Trophoblast cell (in vitro differentiated cells and primary cell): ENCODE results near the gene REC8.

Source experiments
- DNase-seq, 2 donors: peaks; one replicate each; pipeline ENCODE4 v3.0.0-alpha.2; 2016
- H2AFZ ChIP-seq: 2 replicates; pipeline ENCODE4 v1.6.1; 2013; ENCODE audit warnings: low read length, moderate library complexity, mild to moderate bottlenecking; ENCODE audit not compliant: insufficient read depth, poor library complexity
- H2AK5ac ChIP-seq: 2 replicates; pipeline ENCODE4 v1.6.1; 2013; ENCODE audit warnings: mild to moderate bottlenecking, low read length
- H2BK120ac ChIP-seq: 2 replicates; pipeline ENCODE4 v1.6.1; 2013; ENCODE audit warnings: low read length, mild to moderate bottlenecking, moderate library complexity; ENCODE audit not compliant: insufficient read depth, poor library complexity
- H2BK12ac ChIP-seq: 2 replicates; pipeline ENCODE4 v1.6.1; 2013; ENCODE audit warnings: mild to moderate bottlenecking, low read length, moderate library complexity
- H2BK5ac ChIP-seq: 2 replicates; pipeline ENCODE4 v1.6.1; 2013; ENCODE audit warnings: low read length, low read depth, moderate library complexity, mild to moderate bottlenecking; ENCODE audit not compliant: poor library complexity
- H3K14ac ChIP-seq: 2 replicates; pipeline ENCODE4 v1.6.1; 2013; ENCODE audit warnings: mild to moderate bottlenecking, low read length
- H3K18ac ChIP-seq: 2 replicates; pipeline ENCODE4 v1.6.1; 2013; ENCODE audit warnings: mild to moderate bottlenecking, low read length
- H3K23ac ChIP-seq: 2 replicates; pipeline ENCODE4 v1.6.1; 2013; ENCODE audit warnings: low read length
- H3K27ac ChIP-seq: 2 replicates; pipeline ENCODE4 v1.5.1; 2013; ENCODE audit warnings: low read depth, mild to moderate bottlenecking, inconsistent platforms, low read length, moderate library complexity
- H3K27me3 ChIP-seq: 2 replicates; pipeline ENCODE4 v1.6.1; 2013; ENCODE audit warnings: inconsistent platforms, mild to moderate bottlenecking, low read length, moderate library complexity; ENCODE audit not compliant: insufficient read depth
- H3K36me3 ChIP-seq, 2 experiments: 1 replicate in 1 of 2; 2 replicates in 1 of 2; pipeline ENCODE4 v1.6.1; 2013; ENCODE audit warnings: low read length in 2 of 2, mild to moderate bottlenecking in 2 of 2, moderate library complexity in 1 of 2; ENCODE audit not compliant: insufficient read depth in 2 of 2, control insufficient read depth in 1 of 2
- H3K4ac ChIP-seq: 2 replicates; pipeline ENCODE4 v1.6.1; 2013; ENCODE audit warnings: low read depth, mild to moderate bottlenecking, low read length, moderate library complexity
- H3K4me1 ChIP-seq, 2 experiments: 1 replicate in 1 of 2; 2 replicates in 1 of 2; pipeline ENCODE4 v1.6.1; 2013; ENCODE audit warnings: low read length in 2 of 2, mild to moderate bottlenecking in 2 of 2, moderate library complexity in 1 of 2; ENCODE audit not compliant: insufficient read depth in 2 of 2, control insufficient read depth in 1 of 2
- H3K4me2 ChIP-seq: 2 replicates; pipeline ENCODE4 v1.6.1; 2013; ENCODE audit warnings: inconsistent platforms, mild to moderate bottlenecking, low read length, moderate library complexity
- H3K4me3 ChIP-seq: 2 replicates; pipeline ENCODE4 v1.5.1; 2013; ENCODE audit warnings: mild to moderate bottlenecking, low read depth, low read length, inconsistent platforms
- H3K79me1 ChIP-seq: one replicate; pipeline ENCODE4 v1.6.1; 2013; ENCODE audit warnings: low read length
- H3K79me2 ChIP-seq: 2 replicates; pipeline ENCODE4 v1.6.1; 2013; ENCODE audit warnings: low read length, mild to moderate bottlenecking; ENCODE audit not compliant: control insufficient read depth, insufficient read depth, poor library complexity
- H3K9ac ChIP-seq: 2 replicates; pipeline ENCODE4 v1.6.1; 2013; ENCODE audit warnings: mild to moderate bottlenecking, low read length
- H3K9me3 ChIP-seq: 2 replicates; pipeline ENCODE4 v1.6.1; 2013; ENCODE audit warnings: low read depth, mild to moderate bottlenecking, control low read depth, inconsistent platforms, low read length; ENCODE audit not compliant: insufficient read depth
- H4K12ac ChIP-seq: 2 replicates; pipeline ENCODE4 v1.6.1; 2013; ENCODE audit warnings: low read depth, mild to moderate bottlenecking, low read length, moderate library complexity
- H4K8ac ChIP-seq: 2 replicates; pipeline ENCODE4 v1.6.1; 2013; ENCODE audit warnings: low read depth, mild to moderate bottlenecking, low read length, moderate library complexity
- H4K91ac ChIP-seq: one replicate; pipeline ENCODE4 v1.6.1; 2013; ENCODE audit warnings: low read depth, mild to moderate bottlenecking, low read length, moderate library complexity
- WGBS: extraction: QIAGEN DNeasy Blood & Tissue Kit; methylation state at CpG from one replicate; pipeline ENCODE4 v1.1.7; 2013; ENCODE audit warnings: missing lambda C conversion rate; ENCODE audit not compliant: insufficient read length, insufficient coverage; ENCODE audit errors: extremely low coverage; 5-methylcytosine and 5-hydroxymethylcytosine counted together

Gene REC8

DNA sequence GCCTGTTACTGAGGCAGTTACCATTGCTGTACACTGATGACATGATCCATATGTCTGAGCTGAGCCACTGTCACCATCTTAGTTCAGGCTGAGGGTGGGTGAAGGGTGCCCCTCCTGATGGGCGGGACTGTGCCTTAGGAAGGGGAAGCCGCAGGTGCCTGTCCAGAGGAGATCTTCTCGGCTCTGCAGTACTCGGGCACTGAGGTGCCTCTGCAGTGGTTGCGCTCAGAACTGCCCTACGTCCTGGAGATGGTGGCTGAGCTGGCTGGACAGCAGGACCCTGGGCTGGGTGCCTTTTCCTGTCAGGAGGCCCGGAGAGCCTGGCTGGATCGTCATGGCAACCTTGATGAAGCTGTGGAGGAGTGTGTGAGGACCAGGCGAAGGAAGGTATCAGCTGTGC lies 20.9 kb upstream of the REC8 start:
- no peaks in the 10 kb centered on the region for H3K27me3 ChIP-seq
- H4K12ac ChIP-seq: no peak overlapping the region
- no peak overlapping the region for H3K9ac ChIP-seq
- H3K9me3 ChIP-seq: peaks cover 3% of the 10 kb centered on the region
- H3K79me1 ChIP-seq: peaks cover 13% of the 10 kb centered on the region
- no peak overlapping the region for H4K8ac ChIP-seq
- DNase-seq: no peak
- H4K91ac ChIP-seq: no peak overlapping the region
- WGBS: no CpG with 5 or more reads among the region's 9 CpGs
- peaks cover 38 to 49% of the 10 kb centered on the region in 2 experiments for H3K36me3 ChIP-seq
- H2BK12ac ChIP-seq: no peak overlapping the region
- H3K18ac ChIP-seq: no peak overlapping the region
- no peak overlapping the region for H3K27ac ChIP-seq
- no peak overlapping the region for H2BK5ac ChIP-seq
- H3K4me1 ChIP-seq: peaks cover 8 to 9% of the 10 kb centered on the region in 2 experiments
- peaks cover 14% of the 10 kb centered on the region for H3K79me2 ChIP-seq
- no peak overlapping the region for H3K14ac ChIP-seq
- no peak overlapping the region for H2AFZ ChIP-seq
- no peak overlapping the region for H2BK120ac ChIP-seq
- H3K23ac ChIP-seq: no peak overlapping the region
- H3K4ac ChIP-seq: no peak overlapping the region
- no peak overlapping the region for H3K4me2 ChIP-seq
- H3K4me3 ChIP-seq: no peak overlapping the region
- no peak overlapping the region for H2AK5ac ChIP-seq

DNA sequence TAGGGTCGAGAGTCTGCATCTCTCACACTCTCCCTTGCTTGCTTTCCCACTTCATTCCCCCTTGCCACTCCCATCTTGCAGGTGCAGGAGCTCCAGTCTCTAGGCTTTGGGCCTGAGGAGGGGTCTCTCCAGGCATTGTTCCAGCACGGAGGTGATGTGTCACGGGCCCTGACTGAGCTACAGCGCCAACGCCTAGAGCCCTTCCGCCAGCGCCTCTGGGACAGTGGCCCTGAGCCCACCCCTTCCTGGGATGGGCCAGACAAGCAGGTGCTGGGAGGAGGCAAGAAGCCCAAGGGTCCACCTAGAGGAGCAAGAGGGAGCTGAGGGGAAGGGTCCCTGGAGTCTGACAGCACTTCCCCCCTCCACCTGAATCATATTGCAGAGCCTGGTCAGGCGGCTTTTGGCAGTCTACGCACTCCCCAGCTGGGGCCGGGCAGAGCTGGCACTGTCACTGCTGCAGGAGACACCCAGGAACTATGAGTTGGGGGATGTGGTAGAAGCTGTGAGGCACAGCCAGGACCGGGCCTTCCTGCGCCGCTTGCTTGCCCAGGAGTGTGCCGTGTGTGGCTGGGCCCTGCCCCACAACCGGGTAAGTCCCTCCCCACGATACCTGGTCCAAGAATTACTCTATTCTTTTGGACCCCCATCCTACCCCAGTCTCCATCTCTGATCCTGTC lies 20.3 kb upstream of the REC8 start:
- Histone ChIP-seq H2BK12ac (no peak overlapping the region), H2AK5ac (no peak overlapping the region), H3K27me3 (no peaks in the 10 kb centered on the region), H3K4me1 (peaks cover 8% of the 10 kb centered on the region in 2 experiments), H3K9me3 (peaks cover 3% of the 10 kb centered on the region), H3K9ac (no peak overlapping the region), H3K27ac (no peak overlapping the region), H3K4me2 (no peak overlapping the region), H3K36me3 (peaks cover 42 to 54% of the 10 kb centered on the region in 2 experiments), H4K8ac (no peak overlapping the region), H4K12ac (no peak overlapping the region), H3K14ac (no peak overlapping the region), H3K4ac (no peak overlapping the region), H2BK5ac (no peak overlapping the region), H2BK120ac (no peak overlapping the region), H3K23ac (no peak overlapping the region), H4K91ac (no peak overlapping the region), H3K4me3 (no peak overlapping the region), H3K79me2 (peaks cover 11% of the 10 kb centered on the region), H2AFZ (no peak overlapping the region), H3K79me1 (peaks cover 9% of the 10 kb centered on the region), H3K18ac (no peak overlapping the region)
- WGBS: no CpG with 5 or more reads among the region's 16 CpGs
- no peak for DNase-seq

DNA sequence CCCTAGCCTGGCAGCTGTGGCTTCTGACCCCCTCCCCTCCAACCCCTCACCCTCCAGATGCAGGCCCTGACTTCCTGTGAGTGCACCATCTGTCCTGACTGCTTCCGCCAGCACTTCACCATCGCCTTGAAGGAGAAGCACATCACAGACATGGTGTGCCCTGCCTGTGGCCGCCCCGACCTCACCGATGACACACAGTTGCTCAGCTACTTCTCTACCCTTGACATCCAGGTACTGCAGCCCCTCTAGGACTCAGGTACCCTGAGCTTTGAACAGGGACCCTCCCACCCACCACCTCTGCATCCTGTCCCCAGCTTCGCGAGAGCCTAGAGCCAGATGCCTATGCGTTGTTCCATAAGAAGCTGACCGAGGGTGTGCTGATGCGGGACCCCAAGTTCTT lies 16.8 kb upstream of the REC8 start:
- Histone ChIP-seq H3K27ac (no peak overlapping the region), H3K9me3 (peaks cover 3% of the 10 kb centered on the region), H3K4me1 (no peaks in the 10 kb centered on the region), H3K27me3 (no peaks in the 10 kb centered on the region), H3K4ac (no peak overlapping the region), H3K14ac (no peak overlapping the region), H3K79me1 (no peaks in the 10 kb centered on the region), H3K4me3 (no peak overlapping the region), H3K36me3 (peaks cover 55 to 64% of the 10 kb centered on the region in 2 experiments), H3K79me2 (no peaks in the 10 kb centered on the region), H3K4me2 (no peak overlapping the region), H3K9ac (no peak overlapping the region), H2BK12ac (no peak overlapping the region), H4K91ac (no peak overlapping the region), H2AK5ac (no peak overlapping the region), H2BK120ac (no peak overlapping the region), H4K8ac (no peak overlapping the region), H4K12ac (no peak overlapping the region), H2AFZ (no peak overlapping the region), H3K18ac (no peak overlapping the region), H2BK5ac (no peak overlapping the region), H3K23ac (no peak overlapping the region)
- no CpG with 5 or more reads among the region's 10 CpGs for WGBS
- no peak for DNase-seq

DNA sequence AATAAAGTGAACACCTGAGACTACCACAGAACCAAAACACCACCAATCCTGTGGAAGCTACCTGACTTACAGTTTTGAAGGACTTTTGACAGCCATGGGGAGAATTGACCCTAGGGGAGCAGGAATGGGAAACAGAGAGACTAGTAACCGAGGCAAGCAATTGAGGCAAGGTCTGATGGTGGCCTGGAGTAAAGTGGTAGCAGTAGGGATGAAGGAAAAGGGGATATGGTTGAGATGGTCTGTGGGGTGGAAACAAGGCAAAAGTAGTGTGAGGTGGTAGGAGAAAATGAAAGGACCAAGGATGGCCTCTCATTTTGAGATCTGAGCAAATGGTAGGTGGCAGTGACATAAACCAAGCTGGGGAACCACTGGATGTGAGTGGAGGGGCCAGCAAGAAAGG lies 15.0 kb upstream of the REC8 start:
- Histone ChIP-seq H2BK120ac (no peak overlapping the region), H3K79me1 (peaks cover 4% of the 10 kb centered on the region), H3K18ac (no peak overlapping the region), H3K14ac (no peak overlapping the region), H3K27me3 (no peaks in the 10 kb centered on the region), H2BK12ac (no peak overlapping the region), H2BK5ac (no peak overlapping the region), H4K8ac (no peak overlapping the region), H3K4me1 (peaks cover 3 to 5% of the 10 kb centered on the region in 2 experiments), H3K9ac (no peak overlapping the region), H4K12ac (no peak overlapping the region), H2AFZ (no peak overlapping the region), H3K79me2 (peaks cover 2% of the 10 kb centered on the region), H3K36me3 (peaks cover 46 to 54% of the 10 kb centered on the region in 2 experiments), H3K4ac (no peak overlapping the region), H3K4me2 (no peak overlapping the region), H3K9me3 (no peaks in the 10 kb centered on the region), H3K4me3 (no peak overlapping the region), H3K27ac (no peak overlapping the region), H3K23ac (no peak overlapping the region), H2AK5ac (no peak overlapping the region), H4K91ac (no peak overlapping the region)
- WGBS: no CpG with 5 or more reads among the region's 1 CpG
- DNase-seq: no peak
